AG10803 (cell line): Measurements from ENCODE around the gene ARID1B.

Experiments
- DNase-seq: peaks from one replicate; pipeline ENCODE4 v3.0.0; 2010; ENCODE audit warnings: low read depth
- H3K4me3 ChIP-seq: 2 replicates; pipeline ENCODE4 v1.5.1; 2011; ENCODE audit warnings: mild to moderate bottlenecking, low read length, control low read depth
- CTCF ChIP-seq: conservative IDR thresholded peaks from 2 replicates; pipeline ENCODE4 v1.5.1; 2011; ENCODE audit warnings: mild to moderate bottlenecking, low read length, control low read depth, inconsistent platforms

Gene ARID1B

GRCh38 chr6:157203764-157204163 lies 426.6 kb downstream of the ARID1B start:
- TF ChIP-seq CTCF, result no peak
- DNase-seq, result no peak
- no peak overlapping the region for H3K4me3 ChIP-seq

- TF ChIP-seq CTCF, result no peak
- H3K4me3 ChIP-seq, result no peak overlapping the region
- no peak for DNase-seq
Observed at GRCh38 chr6:157205473-157206358, 428.5 kb downstream of the ARID1B start.

- DNase-seq, result no peak
- TF ChIP-seq CTCF, result no peak
- H3K4me3 ChIP-seq, result no peak overlapping the region
Observed at GRCh38 chr6:157206359-157206815, 429.2 kb downstream of the ARID1B start.

GRCh38 chr6:157207521-157208076 lies 430.4 kb downstream of the ARID1B start:
- no peak for DNase-seq
- no peak overlapping the region for H3K4me3 ChIP-seq
- TF ChIP-seq CTCF, result no peak

- no peak for TF ChIP-seq CTCF
- H3K4me3 ChIP-seq, result no peak overlapping the region
- no peak for DNase-seq
Observed at GRCh38 chr6:157209865-157210530, 432.8 kb downstream of the ARID1B start.

- no peak for DNase-seq
- H3K4me3 ChIP-seq, result no peak overlapping the region
- TF ChIP-seq CTCF, result no peak
Observed at GRCh38 chr6:157210954-157211353, 433.8 kb downstream of the ARID1B start.
